Activated T-cell treated with anti-CD3 and anti-CD28 coated beads, Interleukin-2, amount 50 U/mL, for 4 hours (primary cell): ENCODE data around the gene CARNS1. TPM values are rescaled to one million over a fixed set of nuclear protein-coding genes. Genes with fewer than 3 reads are reported as not detected.

Experiments used
- ATAC-seq, 2 donors: fragments of 200-7000 bp; cut with Tn5 transposase; one replicate each; pipeline ENCODE4 v1.10.0; 2021
- DNase-seq: peaks from one replicate; pipeline ENCODE4 v3.0.0-alpha.2; 2020
- H3K27me3 Mint-ChIP-seq: one replicate; pipeline ENCODE4 v1.8.0; 2021; ENCODE audit warnings: low read depth, mixed read lengths
- H3K36me3 Mint-ChIP-seq: one replicate; pipeline ENCODE4 v1.8.0; 2022; ENCODE audit warnings: mixed read lengths; ENCODE audit not compliant: insufficient read depth
- H3K4me1 Mint-ChIP-seq: one replicate; pipeline ENCODE4 v1.8.0; 2021; ENCODE audit warnings: low read depth, mixed read lengths
- H3K4me3 Mint-ChIP-seq: one replicate; pipeline ENCODE4 v1.8.0; 2021; ENCODE audit warnings: mild to moderate bottlenecking, moderate library complexity, mixed read lengths
- H3K9me3 Mint-ChIP-seq: one replicate; pipeline ENCODE4 v1.8.0; 2021; ENCODE audit warnings: mixed read lengths
- total RNA-seq, 3 donors: library from RNA; stranded (reverse); gene quantifications; one replicate each; pipeline ENCODE4 v1.2.1, GENCODE V29; 2021

CARNS1 gene
- total RNA-seq, 3 donors from 2014 or later, result 1.4 to 2.2 (median 1.5) TPM

- no peak for DNase-seq
- Mint-ChIP-seq H3K27me3 (no peaks in the 10 kb centered on the region), H3K36me3 (peaks cover 19% of the 10 kb centered on the region), H3K9me3 (no peaks in the 10 kb centered on the region), H3K4me3 (no peak overlapping the region), H3K4me1 (peaks cover 52% of the 10 kb centered on the region)
- ATAC-seq, result no peak
Observed at GRCh38 chr11:67431346-67432249, 16.1 kb downstream of the CARNS1 start.

- Mint-ChIP-seq H3K9me3 (no peaks in the 10 kb centered on the region), H3K4me3 (no peak overlapping the region), H3K36me3 (peaks cover 20% of the 10 kb centered on the region), H3K27me3 (no peaks in the 10 kb centered on the region), H3K4me1 (peaks cover 50% of the 10 kb centered on the region)
- no peak for DNase-seq
- no peak for ATAC-seq
Observed at GRCh38 chr11:67432655-67433349, 17.3 kb downstream of the CARNS1 start.

GRCh38 chr11:67433536-67434394 lies 18.3 kb downstream of the CARNS1 start:
- peaks cover 20% of the 10 kb centered on the region for H3K36me3 Mint-ChIP-seq
- H3K9me3 Mint-ChIP-seq, result no peaks in the 10 kb centered on the region
- H3K4me3 Mint-ChIP-seq, result peak overlapping the region; percentile 38
- ATAC-seq, result no peak
- peaks cover 48% of the 10 kb centered on the region for H3K4me1 Mint-ChIP-seq
- no peak for DNase-seq
- no peaks in the 10 kb centered on the region for H3K27me3 Mint-ChIP-seq

- Mint-ChIP-seq H3K9me3 (no peaks in the 10 kb centered on the region), H3K36me3 (peaks cover 20% of the 10 kb centered on the region), H3K4me3 (peak overlapping the region; percentile 38), H3K27me3 (no peaks in the 10 kb centered on the region), H3K4me1 (peaks cover 55% of the 10 kb centered on the region)
- ATAC-seq (peak in 1 of 2 donors; percentile 6), DNase-seq (no peak)
Observed at GRCh38 chr11:67434395-67434881, 19.0 kb downstream of the CARNS1 start.

- H3K9me3 Mint-ChIP-seq, result no peaks in the 10 kb centered on the region
- no peak for ATAC-seq
- peaks cover 20% of the 10 kb centered on the region for H3K36me3 Mint-ChIP-seq
- H3K4me3 Mint-ChIP-seq, result peak overlapping the region; percentile 87
- H3K27me3 Mint-ChIP-seq, result no peaks in the 10 kb centered on the region
- DNase-seq, result no peak
- H3K4me1 Mint-ChIP-seq, result peaks cover 62% of the 10 kb centered on the region
Observed at GRCh38 chr11:67435031-67435726, 19.7 kb downstream of the CARNS1 start.

GRCh38 chr11:67435727-67436458 lies 20.4 kb downstream of the CARNS1 start:
- ATAC-seq, result peak in 1 of 2 donors; percentile 0
- Mint-ChIP-seq H3K9me3 (no peaks in the 10 kb centered on the region), H3K4me3 (peak overlapping the region; percentile 87), H3K36me3 (peaks cover 20% of the 10 kb centered on the region), H3K27me3 (no peaks in the 10 kb centered on the region), H3K4me1 (peaks cover 66% of the 10 kb centered on the region)
- DNase-seq, result no peak

- peaks cover 69% of the 10 kb centered on the region for H3K4me1 Mint-ChIP-seq
- H3K4me3 Mint-ChIP-seq, result peak overlapping the region; percentile 87
- no peaks in the 10 kb centered on the region for H3K9me3 Mint-ChIP-seq
- H3K36me3 Mint-ChIP-seq, result peaks cover 19% of the 10 kb centered on the region
- DNase-seq (peak; percentile 55), ATAC-seq (peak; percentile 27 to 31)
- H3K27me3 Mint-ChIP-seq, result no peaks in the 10 kb centered on the region
Observed at GRCh38 chr11:67436459-67437081, 21.1 kb downstream of the CARNS1 start.

GRCh38 chr11:67437082-67437808 lies 21.8 kb downstream of the CARNS1 start, which contains the start of gene PTPRCAP:
Gene PTPRCAP, minus strand, starts transcription at chr11:67437682. Its CDS starts 63 bp downstream, at chr11:67437619.
- Mint-ChIP-seq H3K4me3 (peak within 1 kb of the TSS; percentile 87), H3K4me1 (peaks cover 68% of the 10 kb centered on the region), H3K36me3 (peaks cover 13% of the 10 kb centered on the region), H3K9me3 (no peaks in the 10 kb centered on the region), H3K27me3 (no peaks in the 10 kb centered on the region)
- peak; percentile 24 to 29 for ATAC-seq
- DNase-seq, result peak; percentile 66

GRCh38 chr11:67437809-67438157 lies 22.3 kb downstream of the CARNS1 start:
- ATAC-seq, result no peak
- Mint-ChIP-seq H3K4me1 (peaks cover 69% of the 10 kb centered on the region), H3K27me3 (no peaks in the 10 kb centered on the region), H3K9me3 (no peaks in the 10 kb centered on the region), H3K36me3 (peaks cover 11% of the 10 kb centered on the region), H3K4me3 (peak overlapping the region; percentile 87)
- DNase-seq, result no peak

- Mint-ChIP-seq H3K4me1 (peaks cover 65% of the 10 kb centered on the region), H3K27me3 (no peaks in the 10 kb centered on the region), H3K36me3 (peaks cover 11% of the 10 kb centered on the region), H3K9me3 (no peaks in the 10 kb centered on the region), H3K4me3 (peak overlapping the region; percentile 87)
- DNase-seq (peak; percentile 67), ATAC-seq (peak; percentile 49 to 51)
Observed at GRCh38 chr11:67438158-67438902, 22.9 kb downstream of the CARNS1 start.

- Mint-ChIP-seq H3K4me1 (peaks cover 62% of the 10 kb centered on the region), H3K4me3 (peak overlapping the region; percentile 87)
Observed at GRCh38 chr11:67439321-67440228, 24.1 kb downstream of the CARNS1 start.

More at GRCh38 chr11:67439321-67440228, 24.1 kb downstream of the CARNS1 start:
- H3K9me3 Mint-ChIP-seq, result no peaks in the 10 kb centered on the region
- peaks cover 8% of the 10 kb centered on the region for H3K36me3 Mint-ChIP-seq
- DNase-seq (no peak), ATAC-seq (no peak)
- H3K27me3 Mint-ChIP-seq, result no peaks in the 10 kb centered on the region
